ENCODE data around the gene SCAF8.
A peak's percentile ranks its signal among the peaks of the same experiment; 100 is the strongest.
"Not testable (repeated sequence)": the region's sequence is repeated elsewhere in the genome, so short reads cannot be mapped to it uniquely, and the experiment has no call there.

The SCAF8 gene

DNA sequence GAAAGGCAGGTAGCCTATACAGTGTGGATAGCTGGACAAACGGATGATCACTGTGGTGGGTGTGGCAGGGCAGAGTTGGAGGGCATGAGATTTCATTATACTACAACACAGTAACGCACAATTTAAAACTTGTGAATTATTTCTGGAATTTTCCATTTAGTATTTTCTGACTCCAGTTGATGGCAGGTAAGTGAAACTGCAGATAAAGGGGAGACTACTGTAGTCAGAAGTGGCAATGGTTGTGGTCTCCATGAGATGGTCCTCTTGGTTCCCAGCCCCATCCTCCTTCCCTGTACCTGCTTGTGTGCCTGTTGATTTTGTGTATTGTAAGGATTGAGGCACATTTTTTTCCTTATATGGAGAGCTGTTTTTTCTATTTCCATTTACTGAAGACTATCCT is 22.5 kb upstream of the SCAF8 start:
- no CpG with 5 or more reads among the region's 2 CpGs for WGBS, 2 experiments (ENCODE audit: insufficient coverage in 2 of 2)
- Histone ChIP-seq H3K36me3 (ENCODE audit: control insufficient read depth, insufficient read depth, low read length) (no peaks in the 10 kb centered on the region), H3K9me3 (ENCODE audit: control insufficient read depth, low read length) (no peaks in the 10 kb centered on the region), H3K27ac (ENCODE audit: low read depth, low read length, severe bottlenecking) (no peak overlapping the region), H3K4me1 (ENCODE audit: control insufficient read depth, insufficient read depth, low read length, poor library complexity, severe bottlenecking) (no peaks in the 10 kb centered on the region), H3K4me3 (ENCODE audit: extremely low read depth, insufficient read depth, low read length, poor library complexity, severe bottlenecking) (no peak overlapping the region)

- H3K27ac ChIP-seq (ENCODE audit: low read depth, low read length, severe bottlenecking), result no peak overlapping the region
- no peak overlapping the region for H3K4me3 ChIP-seq (ENCODE audit: extremely low read depth, insufficient read depth, low read length, poor library complexity, severe bottlenecking)
- no peaks in the 10 kb centered on the region for H3K36me3 ChIP-seq (ENCODE audit: control insufficient read depth, insufficient read depth, low read length)
- no peaks in the 10 kb centered on the region for H3K9me3 ChIP-seq (ENCODE audit: control insufficient read depth, low read length)
- no CpG with 5 or more reads among the region's 1 CpG for WGBS, 2 experiments (ENCODE audit: insufficient coverage in 2 of 2)
- no peaks in the 10 kb centered on the region for H3K4me1 ChIP-seq (ENCODE audit: control insufficient read depth, insufficient read depth, low read length, poor library complexity, severe bottlenecking)
Observed at GRCh38 chr6:154715446-154715845, 17.8 kb upstream of the SCAF8 start.

GRCh38 chr6:154716350-154716749 is 16.9 kb upstream of the SCAF8 start:
- not testable (repeated sequence) for H3K36me3 ChIP-seq (ENCODE audit: control insufficient read depth, insufficient read depth, low read length); H3K4me3 ChIP-seq (ENCODE audit: extremely low read depth, insufficient read depth, low read length, poor library complexity, severe bottlenecking); H3K4me1 ChIP-seq (ENCODE audit: control insufficient read depth, insufficient read depth, low read length, poor library complexity, severe bottlenecking); H3K27ac ChIP-seq (ENCODE audit: low read depth, low read length, severe bottlenecking); H3K9me3 ChIP-seq (ENCODE audit: control insufficient read depth, low read length)
- 89 to 93% methylated on average over 6 to 8 of the region's 8 CpGs for WGBS, 2 experiments (ENCODE audit: insufficient coverage in 2 of 2)

DNA sequence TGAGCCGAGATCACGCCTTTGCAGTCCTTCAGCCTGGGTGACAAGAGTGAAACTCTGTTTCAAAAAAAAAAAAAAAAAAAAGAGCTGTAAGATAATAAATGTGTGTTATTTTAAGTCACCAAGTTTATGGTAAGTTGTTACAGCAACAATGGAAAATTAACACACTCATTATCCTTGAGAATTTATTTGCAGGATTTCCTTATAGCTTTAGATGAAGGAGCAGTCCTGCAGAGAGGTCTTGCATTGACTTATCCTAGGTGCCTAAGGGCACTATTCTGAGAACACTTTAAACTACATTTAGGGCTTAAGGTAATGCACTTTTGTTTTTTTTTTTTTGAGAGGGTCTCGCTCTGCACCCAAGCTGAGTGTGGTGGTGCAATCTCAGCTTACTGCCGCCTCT is 13.8 kb upstream of the SCAF8 start:
- WGBS, 2 experiments (ENCODE audit: insufficient coverage in 2 of 2), result 94% methylated on average over 2 of the region's 4 CpGs; no CpG with 5 or more reads in 1 of the 2 experiments
- H3K36me3 ChIP-seq (ENCODE audit: control insufficient read depth, insufficient read depth, low read length), result no peaks in the 10 kb centered on the region

GRCh38 chr6:154719854-154720253 is 13.4 kb upstream of the SCAF8 start:
- no peaks in the 10 kb centered on the region for H3K9me3 ChIP-seq (ENCODE audit: control insufficient read depth, low read length)
- H3K4me3 ChIP-seq (ENCODE audit: extremely low read depth, insufficient read depth, low read length, poor library complexity, severe bottlenecking), result no peak overlapping the region
- H3K27ac ChIP-seq (ENCODE audit: low read depth, low read length, severe bottlenecking), result no peak overlapping the region
- H3K36me3 ChIP-seq (ENCODE audit: control insufficient read depth, insufficient read depth, low read length), result no peaks in the 10 kb centered on the region
- 100% methylated on average over 1 of the region's 1 CpG; no CpG with 5 or more reads in 1 of the 2 experiments for WGBS, 2 experiments (ENCODE audit: insufficient coverage in 2 of 2)
- no peaks in the 10 kb centered on the region for H3K4me1 ChIP-seq (ENCODE audit: control insufficient read depth, insufficient read depth, low read length, poor library complexity, severe bottlenecking)

More for the DNA sequence above, 13.8 kb upstream of the SCAF8 start:
- Histone ChIP-seq H3K27ac (ENCODE audit: low read depth, low read length, severe bottlenecking) (no peak overlapping the region), H3K4me3 (ENCODE audit: extremely low read depth, insufficient read depth, low read length, poor library complexity, severe bottlenecking) (no peak overlapping the region), H3K9me3 (ENCODE audit: control insufficient read depth, low read length) (no peaks in the 10 kb centered on the region), H3K4me1 (ENCODE audit: control insufficient read depth, insufficient read depth, low read length, poor library complexity, severe bottlenecking) (no peaks in the 10 kb centered on the region)

- Histone ChIP-seq H3K27ac (ENCODE audit: low read depth, low read length, severe bottlenecking) (no peak overlapping the region), H3K36me3 (ENCODE audit: control insufficient read depth, insufficient read depth, low read length) (no peaks in the 10 kb centered on the region), H3K4me3 (ENCODE audit: extremely low read depth, insufficient read depth, low read length, poor library complexity, severe bottlenecking) (no peak overlapping the region), H3K4me1 (ENCODE audit: control insufficient read depth, insufficient read depth, low read length, poor library complexity, severe bottlenecking) (no peaks in the 10 kb centered on the region), H3K9me3 (ENCODE audit: control insufficient read depth, low read length) (no peaks in the 10 kb centered on the region)
- WGBS, 2 experiments (ENCODE audit: insufficient coverage in 2 of 2), result 82 to 99% methylated on average over 2 to 6 of the region's 6 CpGs
Observed at GRCh38 chr6:154721460-154721859, 11.8 kb upstream of the SCAF8 start.

- H3K4me1 ChIP-seq (ENCODE audit: control insufficient read depth, insufficient read depth, low read length, poor library complexity, severe bottlenecking), result peaks cover 5% of the 10 kb centered on the region
- no peak overlapping the region for H3K4me3 ChIP-seq (ENCODE audit: extremely low read depth, insufficient read depth, low read length, poor library complexity, severe bottlenecking)
- 100% methylated on average over 1 of the region's 1 CpG; no CpG with 5 or more reads in 1 of the 2 experiments for WGBS, 2 experiments (ENCODE audit: insufficient coverage in 2 of 2)
- H3K9me3 ChIP-seq (ENCODE audit: control insufficient read depth, low read length), result no peaks in the 10 kb centered on the region
- H3K36me3 ChIP-seq (ENCODE audit: control insufficient read depth, insufficient read depth, low read length), result no peaks in the 10 kb centered on the region
- H3K27ac ChIP-seq (ENCODE audit: low read depth, low read length, severe bottlenecking), result no peak overlapping the region
Observed at GRCh38 chr6:154726887-154727286, 6.3 kb upstream of the SCAF8 start.

DNA sequence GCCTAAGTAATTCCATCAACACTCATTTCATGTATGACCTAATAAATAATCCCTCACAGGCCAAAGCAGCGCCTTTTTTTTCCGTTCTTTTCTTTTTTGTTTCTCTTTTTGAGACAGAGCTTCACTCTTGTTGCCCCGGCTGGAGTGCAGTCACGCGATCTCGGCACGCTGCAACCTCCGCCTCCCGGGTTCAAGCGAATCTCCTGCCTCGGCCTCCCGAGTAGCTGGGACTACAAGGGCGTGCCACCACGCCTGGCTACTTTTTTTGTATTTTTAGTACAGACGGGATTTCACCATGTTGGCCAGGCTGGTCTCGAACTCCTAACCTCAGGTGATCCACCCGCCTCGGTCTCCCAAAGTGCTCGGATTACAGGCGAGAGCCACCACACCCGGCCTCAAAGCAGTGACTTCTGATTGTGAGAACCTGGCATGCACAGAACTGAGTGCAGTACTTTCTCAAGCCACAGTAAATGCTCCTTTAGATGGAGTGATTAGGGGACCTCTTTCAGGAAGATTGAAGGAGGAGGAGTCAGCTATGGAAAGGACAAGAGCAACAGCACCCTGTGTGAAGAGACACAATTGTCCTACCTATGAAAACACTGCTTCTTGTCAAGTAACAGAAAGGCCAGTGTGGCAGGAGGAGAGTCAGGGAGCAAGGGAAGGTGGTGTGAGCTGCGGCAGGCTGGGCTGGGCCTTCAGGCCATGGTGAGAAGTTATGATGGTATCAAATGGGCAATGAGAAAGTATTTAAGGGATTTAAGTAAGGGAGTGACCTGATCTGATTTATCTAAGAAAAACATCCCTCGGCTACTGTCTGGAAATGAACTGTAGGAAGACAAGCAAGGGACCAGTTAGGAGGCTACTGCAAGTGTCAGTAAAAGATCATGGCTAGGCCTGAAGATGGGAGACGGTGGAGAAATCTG is 1.7 kb upstream of the SCAF8 start:
- H3K4me3 ChIP-seq (ENCODE audit: extremely low read depth, insufficient read depth, low read length, poor library complexity, severe bottlenecking), result no peak overlapping the region
- H3K9me3 ChIP-seq (ENCODE audit: control insufficient read depth, low read length), result no peaks in the 10 kb centered on the region
- peaks cover 14% of the 10 kb centered on the region for H3K4me1 ChIP-seq (ENCODE audit: control insufficient read depth, insufficient read depth, low read length, poor library complexity, severe bottlenecking)
- H3K36me3 ChIP-seq (ENCODE audit: control insufficient read depth, insufficient read depth, low read length), result peaks cover 9% of the 10 kb centered on the region
- no peak overlapping the region for H3K27ac ChIP-seq (ENCODE audit: low read depth, low read length, severe bottlenecking)
- WGBS, 2 experiments (ENCODE audit: insufficient coverage in 2 of 2), result 94 to 96% methylated on average over 23 of the region's 24 CpGs

GRCh38 chr6:154732538-154733182 is 556 bp upstream of the SCAF8 start:
- 18 to 19% methylated on average over 26 of the region's 26 CpGs for WGBS, 2 experiments (ENCODE audit: insufficient coverage in 2 of 2)
- Histone ChIP-seq H3K9me3 (ENCODE audit: control insufficient read depth, low read length) (no peaks in the 10 kb centered on the region), H3K4me1 (ENCODE audit: control insufficient read depth, insufficient read depth, low read length, poor library complexity, severe bottlenecking) (peaks cover 16% of the 10 kb centered on the region), H3K27ac (ENCODE audit: low read depth, low read length, severe bottlenecking) (peak overlapping the region; percentile 99), H3K4me3 (ENCODE audit: extremely low read depth, insufficient read depth, low read length, poor library complexity, severe bottlenecking) (peak overlapping the region; percentile 82), H3K36me3 (ENCODE audit: control insufficient read depth, insufficient read depth, low read length) (peaks cover 14% of the 10 kb centered on the region)

- WGBS, 2 experiments (ENCODE audit: insufficient coverage in 2 of 2), result 0% methylated on average over 44 to 51 of the region's 71 CpGs
- H3K4me3 ChIP-seq (ENCODE audit: extremely low read depth, insufficient read depth, low read length, poor library complexity, severe bottlenecking), result peak overlapping the region; percentile 82
- H3K27ac ChIP-seq (ENCODE audit: low read depth, low read length, severe bottlenecking), result peak overlapping the region; percentile 99
- peaks cover 25% of the 10 kb centered on the region for H3K4me1 ChIP-seq (ENCODE audit: control insufficient read depth, insufficient read depth, low read length, poor library complexity, severe bottlenecking)
- H3K9me3 ChIP-seq (ENCODE audit: control insufficient read depth, low read length), result no peaks in the 10 kb centered on the region
- H3K36me3 ChIP-seq (ENCODE audit: control insufficient read depth, insufficient read depth, low read length), result peaks cover 14% of the 10 kb centered on the region
Observed at GRCh38 chr6:154733626-154734382, 588 bp downstream of the SCAF8 start.
